ENCODE results near the gene FNIP2.
"Not testable (repeated sequence)": the region's sequence is repeated elsewhere in the genome, so short reads cannot be mapped to it uniquely, and the experiment has no call there.

The FNIP2 gene

DNA sequence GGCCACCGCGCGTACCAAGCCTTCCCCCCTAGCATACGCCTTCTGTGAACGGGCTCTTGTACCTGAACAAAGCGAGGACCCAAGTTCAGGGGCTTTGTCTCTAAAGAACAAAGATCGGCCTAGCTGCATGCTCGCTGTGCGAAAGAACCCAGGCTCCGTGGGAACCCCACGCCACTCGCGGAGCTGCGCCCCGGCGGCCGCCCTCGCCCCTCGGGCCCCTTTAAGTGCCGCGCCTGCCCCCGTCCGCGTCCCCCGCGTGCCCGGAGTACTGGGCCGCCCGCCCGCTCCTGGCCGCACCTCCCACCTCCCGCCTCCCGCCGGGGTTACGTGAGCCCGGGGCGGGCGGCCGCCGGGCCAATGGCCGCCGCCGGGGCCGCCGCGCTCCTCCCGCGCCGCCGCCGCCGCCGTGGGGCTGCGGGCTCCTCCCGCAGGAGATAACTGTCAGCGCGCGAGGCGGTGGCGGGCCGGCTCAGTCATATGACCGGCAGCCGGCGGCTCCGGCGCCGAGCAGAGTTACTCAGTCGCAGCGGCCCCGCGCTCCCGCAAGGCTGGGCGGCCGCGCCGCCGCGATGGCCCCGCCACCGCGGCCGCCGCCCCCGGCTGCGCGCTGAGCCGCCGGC, at the start of gene FNIP2:
FNIP2 (plus strand) TSS at position 472 of the 620 bp plus-strand sequence. CDS start 187 bp downstream, outside the sequence.
- DNase-seq: peak; percentile 92

DNA sequence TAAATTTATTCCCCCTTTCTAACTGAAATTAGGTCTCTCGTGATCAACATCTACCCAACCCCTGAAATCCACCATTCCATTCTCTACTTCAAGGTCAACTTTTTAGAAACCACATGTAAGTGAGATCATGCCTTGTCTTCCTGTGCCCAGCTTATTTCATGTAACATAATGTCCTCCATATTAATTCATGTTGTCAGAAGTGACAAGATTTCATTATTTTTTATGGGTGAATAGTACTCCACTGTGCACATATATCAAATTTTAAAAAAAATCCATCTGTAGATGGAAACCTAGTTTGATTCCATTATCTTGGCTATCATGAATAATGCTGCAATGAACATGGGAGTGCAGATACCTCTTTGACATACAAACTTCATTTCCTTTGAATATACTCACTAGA, 47.1 kb upstream of the FNIP2 start:
- no peak for DNase-seq

DNA sequence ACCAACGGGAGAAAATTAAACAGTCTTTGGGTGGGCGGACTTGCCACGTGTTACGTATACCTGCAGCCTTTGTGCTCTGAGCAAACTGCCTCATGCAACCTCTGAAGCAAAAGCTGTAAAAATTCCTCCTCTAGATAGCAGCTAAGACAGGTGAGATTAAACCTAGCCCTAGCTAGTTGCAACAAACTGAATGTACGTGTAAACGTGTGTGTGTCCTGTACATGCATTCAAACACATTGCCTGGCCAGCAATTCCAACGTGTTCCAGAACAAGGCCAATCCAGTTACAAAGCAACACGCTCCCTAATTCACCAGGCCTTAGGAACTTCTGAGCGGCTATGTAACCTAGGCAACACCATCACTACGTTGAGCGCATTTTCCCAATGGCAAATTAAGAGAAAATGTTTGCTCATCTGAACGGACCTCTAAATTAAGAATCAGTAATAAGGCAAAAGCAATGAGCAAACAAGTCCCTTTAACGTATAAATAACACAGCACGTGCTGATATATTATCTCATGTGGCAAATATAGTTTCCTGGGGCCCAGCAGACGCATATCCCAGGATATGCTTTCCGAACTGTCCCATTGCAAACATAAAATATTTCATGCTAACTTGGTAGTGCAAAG, 46.4 kb upstream of the FNIP2 start:
- peak; percentile 35 for DNase-seq

DNA sequence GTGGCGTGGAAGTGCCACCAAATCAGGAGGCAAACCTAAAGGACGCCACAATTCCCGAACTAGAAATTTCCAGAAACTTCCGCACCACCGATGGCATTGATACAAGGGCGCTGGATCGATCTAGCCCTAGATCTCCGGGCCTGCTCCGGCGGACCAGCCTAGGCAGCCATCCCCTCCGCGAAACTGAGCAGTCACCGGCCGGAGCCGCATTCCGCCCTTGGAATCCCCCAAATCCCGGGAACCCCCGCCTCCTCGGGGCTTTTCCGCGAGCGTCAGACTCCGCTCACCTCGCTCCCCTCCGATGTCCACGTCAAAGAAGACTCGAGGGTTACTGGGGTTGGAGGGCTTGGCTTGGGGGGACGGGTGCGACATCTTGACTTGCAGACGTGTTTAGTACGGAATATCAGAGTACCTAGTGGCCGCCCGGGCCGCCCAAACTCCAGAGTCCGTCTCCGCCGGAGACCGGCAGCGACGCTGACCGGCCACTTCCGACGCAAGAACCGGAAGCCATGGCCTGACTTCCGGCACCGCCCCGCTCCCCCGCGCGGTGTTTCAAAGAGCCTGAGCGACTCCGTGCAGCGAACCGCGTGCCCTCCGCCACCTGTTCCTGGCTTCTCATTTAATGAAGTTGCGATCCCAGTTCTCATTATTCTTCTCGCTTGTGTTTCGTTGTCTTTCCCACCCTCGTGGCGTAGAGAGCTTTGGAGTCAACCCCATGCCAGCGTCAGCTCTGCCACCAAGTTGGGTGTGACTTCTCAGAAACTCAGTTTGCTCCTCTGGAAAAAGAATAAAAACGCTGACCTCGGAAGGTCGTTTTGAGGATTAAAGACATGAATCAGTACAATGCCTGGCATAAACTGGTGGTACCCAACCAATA, 45.7 kb upstream of the FNIP2 start, which contains the start of gene PPID:
PPID (minus strand) TSS at position 480 of the 877 bp plus-strand sequence; CDS start at position 372, 108 bp downstream.
- DNase-seq: peak; percentile 81

DNA sequence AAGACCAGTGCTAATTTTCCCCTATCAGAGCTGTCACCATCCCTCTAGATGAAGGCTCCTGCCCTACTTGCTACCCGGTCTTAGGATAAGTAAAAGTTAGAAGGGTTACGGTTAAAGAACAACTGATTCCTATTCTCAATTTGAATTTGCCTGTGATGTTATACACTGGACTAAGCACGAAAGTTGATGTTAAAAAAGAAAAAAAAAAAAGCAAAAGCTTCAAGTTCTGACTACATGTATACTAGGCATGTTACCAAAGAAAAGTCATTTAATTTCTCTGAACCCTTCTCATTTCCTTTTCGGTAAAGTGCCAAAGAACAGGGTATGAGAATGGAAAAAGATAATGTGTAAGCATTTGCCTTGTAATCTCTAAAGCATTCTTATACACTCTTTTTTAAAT, 44.2 kb upstream of the FNIP2 start:
- DNase-seq: no peak

DNA sequence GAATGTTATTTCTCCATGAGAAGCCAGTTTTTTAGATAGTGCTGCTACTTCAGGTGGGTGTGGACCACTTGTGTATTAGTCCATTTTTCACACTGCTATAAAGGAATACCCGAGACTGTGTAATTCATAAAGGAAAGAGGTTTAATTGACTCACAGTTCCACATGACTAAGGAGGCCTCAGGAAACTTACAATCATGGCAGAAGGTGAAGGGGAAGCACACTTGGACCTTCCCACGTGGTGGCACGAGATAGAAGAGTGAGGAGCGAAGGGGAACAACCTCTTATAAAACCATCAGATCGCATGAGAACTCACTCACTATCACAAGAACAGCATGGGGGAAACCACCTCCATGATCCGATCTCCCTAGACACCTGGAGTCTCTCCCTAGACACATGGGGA, 42.2 kb upstream of the FNIP2 start:
- no peak for DNase-seq

DNA sequence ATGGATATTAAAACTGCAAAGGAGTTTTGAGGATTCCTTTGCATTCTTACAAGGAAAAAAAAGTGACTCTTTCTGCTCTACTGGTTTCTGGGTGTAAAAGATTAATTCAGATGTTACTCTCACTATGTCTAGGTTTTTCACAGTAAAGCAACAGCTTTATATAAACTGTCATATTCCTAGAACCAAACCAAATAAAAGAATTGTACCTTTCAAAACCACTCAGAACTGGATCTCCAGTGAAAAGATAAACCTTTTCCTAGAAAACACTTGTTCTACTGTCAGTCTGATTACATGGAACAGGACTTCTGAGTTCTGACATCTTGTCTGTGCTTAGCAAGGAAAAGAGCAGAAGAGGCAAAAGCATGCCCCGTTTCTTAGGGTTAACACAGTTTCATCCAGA, 40.6 kb upstream of the FNIP2 start:
- no peak for DNase-seq

DNA sequence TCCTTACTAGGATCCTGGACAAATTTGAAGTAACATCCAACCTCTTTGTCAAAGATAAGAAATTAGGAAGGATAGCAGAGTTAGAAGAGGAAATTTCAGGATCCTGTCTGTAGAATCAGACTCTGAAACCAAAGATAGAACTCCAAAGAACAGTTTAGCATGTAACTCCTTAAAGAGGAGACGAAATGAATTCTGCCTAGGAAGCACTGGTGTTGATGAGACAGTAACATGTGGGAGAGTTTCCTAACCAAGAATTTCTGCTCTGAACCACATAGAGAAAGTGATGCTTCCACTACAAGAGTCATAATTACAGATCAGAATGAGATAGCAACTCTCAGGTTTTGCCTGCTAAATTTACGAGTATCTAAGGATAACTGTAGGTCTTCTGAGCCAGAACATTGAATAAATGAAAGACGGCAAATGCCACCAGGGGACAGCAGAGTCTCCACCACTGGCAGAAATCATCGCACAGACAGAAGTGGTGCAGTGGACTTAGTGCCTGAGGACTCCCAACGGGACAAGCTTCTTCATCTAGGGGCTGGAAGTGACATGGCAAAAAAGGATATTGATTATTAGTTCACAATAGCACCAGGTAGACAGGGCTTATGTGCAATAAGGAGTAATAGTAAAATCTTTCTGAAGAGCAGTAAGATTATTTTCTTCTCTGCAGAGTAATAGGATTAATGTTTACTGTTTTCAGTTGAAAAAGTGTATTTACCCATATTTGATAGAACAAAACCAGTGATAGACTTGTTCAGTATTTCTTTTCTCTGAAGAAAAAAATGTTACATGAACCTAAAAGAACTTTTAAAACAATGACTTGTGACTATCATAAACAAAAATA, 38.9 kb upstream of the FNIP2 start:
- DNase-seq: peak; percentile 49

DNA sequence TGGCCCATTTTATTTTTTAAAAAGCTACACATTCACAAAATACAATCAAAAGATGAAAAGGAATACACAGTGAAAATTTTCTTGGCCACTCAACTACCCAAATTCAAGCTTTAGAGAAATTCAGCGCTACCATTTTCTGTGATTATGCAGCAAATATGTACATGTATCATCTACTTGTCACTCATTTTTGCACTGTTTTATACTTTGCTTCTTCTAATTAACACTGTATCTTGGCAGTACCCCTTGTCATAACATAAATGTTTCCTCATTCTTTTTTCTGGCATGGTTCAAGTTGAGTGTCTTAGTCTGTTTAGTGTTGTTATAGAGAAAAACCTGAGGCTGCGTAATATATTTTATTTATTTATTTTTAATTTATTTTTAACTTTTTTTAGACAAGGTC, 30.0 kb upstream of the FNIP2 start:
- DNase-seq: no peak

DNA sequence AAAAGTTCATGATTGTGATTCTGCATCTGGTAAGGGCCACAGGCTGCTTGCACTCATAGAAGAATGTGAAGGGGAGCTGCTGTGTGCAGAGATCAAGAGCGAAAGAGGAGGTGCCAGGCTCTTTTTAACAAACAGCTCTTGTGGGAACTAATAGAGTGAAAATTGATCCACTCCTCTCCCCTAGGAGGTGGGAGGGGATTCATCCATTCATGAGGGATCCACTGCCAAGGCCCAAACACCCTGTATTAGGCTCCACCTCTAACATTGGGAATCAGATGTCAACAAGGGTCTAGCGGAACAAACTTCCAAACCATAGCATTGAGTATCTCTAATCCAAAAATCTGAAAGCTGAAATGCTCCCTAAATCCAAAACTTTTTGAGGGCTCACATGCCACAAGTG, 29.2 kb upstream of the FNIP2 start:
- no peak for DNase-seq

DNA sequence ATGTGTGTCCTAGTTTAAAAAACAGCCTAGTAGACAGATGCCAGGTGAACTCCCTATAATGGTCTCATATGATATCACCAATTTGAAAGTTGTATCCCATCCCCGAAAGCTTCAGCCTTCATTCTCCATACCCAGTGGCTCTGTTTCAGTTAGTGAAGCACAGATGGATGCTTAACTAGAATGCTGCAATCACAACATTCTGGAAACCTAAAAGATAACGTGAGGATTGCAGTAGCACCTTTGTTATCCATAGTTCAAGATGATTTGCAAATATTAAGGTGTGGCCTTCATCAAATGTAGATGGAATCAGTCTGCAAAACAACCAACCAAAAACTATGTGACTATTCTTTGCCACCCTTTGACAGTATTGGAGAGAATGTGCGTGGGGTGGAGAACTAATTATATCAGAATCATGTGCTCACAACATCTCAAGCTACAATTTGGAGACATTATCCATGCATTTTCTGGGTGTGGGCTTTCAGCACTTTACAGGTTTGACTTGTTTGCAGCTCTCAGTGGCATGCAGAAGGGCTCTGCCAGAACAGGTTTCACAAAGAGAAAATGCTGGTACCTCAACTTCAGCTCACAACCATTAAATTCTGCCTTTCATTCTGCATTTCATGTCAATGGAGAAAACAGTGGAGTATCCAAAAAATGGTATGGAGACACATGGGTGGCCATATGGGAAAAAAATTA, 27.4 kb upstream of the FNIP2 start:
- no peak for DNase-seq

DNA sequence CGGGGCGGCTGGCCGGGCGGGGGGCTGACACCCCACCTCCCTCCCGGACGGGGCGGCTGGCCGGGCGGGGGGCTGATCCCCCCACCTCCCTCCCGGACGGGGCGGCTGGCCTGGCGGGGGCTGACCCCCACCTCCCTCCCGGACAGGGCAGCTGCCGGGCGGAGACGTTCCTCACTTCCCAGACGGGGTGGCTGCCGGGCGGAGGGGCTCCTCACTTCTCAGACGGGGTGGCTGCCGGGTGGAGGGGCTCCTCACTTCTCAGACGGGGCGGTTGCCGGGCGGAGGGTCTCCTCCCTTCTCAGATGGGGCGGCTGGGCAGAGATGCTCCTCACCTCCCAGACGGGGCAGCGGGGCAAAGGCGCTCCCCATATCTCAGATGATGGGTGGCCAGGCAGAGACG, 22.3 kb upstream of the FNIP2 start:
- DNase-seq: not testable (repeated sequence)

DNA sequence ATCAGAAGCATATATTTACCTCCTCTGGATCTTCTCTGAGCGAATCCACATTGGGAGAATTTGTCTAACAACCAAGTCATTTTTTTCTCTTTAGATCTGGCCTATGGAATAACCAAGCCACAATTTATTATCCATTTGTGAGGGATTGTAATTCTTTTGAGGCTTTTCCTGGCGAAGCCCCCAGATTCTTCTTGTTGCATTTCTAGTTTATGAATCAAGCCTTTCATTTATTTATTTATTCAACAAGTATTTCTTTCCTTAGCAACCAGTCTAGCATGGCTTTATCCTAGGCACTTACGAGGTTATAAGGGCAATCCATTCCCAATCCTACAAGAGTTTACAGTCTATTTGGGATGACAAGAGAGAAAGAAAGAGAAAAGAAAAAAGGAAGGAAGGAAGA, 18.4 kb upstream of the FNIP2 start:
- DNase-seq: no peak

DNA sequence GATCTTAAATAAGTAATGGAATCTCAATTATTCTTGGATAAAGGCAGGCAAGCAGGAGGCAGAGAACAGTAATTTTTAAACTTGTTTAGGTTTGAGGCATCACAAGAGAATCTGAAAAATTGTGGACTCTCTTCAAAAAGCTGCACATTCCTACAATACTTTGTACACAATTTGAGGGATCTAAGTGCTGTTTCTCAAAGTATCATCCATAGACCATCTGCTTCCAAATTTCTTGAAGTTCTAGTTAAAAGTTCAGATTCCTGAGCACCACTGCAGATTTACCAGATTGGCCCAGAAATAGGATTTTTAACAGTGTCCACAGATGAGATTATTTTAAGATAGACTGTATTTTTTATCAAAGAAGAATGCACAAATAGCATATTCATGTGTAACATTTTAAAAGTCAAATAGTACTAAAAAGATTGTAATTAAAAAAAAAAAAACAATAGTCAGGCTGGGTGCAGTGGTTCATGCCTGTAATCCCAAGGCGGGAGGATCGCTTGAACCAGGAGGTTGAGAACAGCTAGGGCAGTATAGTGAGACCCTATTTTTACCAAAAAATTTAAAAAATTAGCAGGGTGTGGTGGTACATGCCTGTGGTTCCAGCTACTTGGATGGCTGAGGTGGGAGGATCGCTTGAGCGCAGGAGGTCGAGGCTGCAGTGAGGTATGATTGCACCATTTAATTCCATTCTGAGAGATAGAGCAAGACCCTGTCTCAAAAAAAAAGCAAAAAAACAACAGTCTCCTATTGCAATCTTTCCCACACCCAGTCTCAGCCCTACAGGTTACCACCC, 14.2 kb upstream of the FNIP2 start:
- no peak for DNase-seq

DNA sequence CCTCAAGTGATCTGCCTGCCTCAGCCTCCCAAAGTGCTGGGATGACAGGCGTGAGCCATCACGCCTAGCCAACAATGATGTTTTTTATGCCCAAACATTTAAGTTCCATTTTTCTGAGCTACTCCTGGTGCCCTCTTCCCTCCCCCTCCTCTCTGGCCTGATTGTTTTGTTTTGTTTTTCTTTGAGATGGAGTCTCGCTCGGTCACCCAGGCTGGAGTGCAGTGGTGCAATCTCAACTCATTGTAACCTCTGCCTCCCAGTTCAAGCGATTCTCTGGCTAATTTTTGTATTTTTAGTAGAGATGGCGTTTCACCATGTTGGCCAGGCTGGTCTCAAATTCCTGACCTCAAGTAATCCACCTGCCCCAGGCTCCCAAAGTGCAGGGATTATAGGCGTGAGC, 13.0 kb upstream of the FNIP2 start:
- DNase-seq: not testable (repeated sequence)

DNA sequence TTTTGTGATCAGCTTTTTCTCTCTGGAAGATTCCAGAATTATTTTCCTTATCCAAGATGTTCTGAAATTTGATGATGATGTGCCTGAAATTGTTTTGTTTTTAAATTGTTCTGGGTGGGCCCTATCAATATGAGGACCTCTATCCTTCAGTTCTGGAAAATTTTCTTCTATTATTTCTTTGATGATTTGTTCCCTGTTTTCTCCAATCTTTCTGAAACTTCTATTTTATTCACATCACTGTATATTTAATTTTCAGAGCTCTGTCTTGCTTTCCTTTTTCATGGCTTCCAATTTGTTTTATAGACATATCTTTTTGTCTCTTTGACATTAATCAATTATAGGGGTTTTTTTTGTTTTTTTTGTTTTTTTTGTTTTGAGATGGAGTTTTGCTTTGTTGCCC, 12.2 kb upstream of the FNIP2 start:
- no peak for DNase-seq

DNA sequence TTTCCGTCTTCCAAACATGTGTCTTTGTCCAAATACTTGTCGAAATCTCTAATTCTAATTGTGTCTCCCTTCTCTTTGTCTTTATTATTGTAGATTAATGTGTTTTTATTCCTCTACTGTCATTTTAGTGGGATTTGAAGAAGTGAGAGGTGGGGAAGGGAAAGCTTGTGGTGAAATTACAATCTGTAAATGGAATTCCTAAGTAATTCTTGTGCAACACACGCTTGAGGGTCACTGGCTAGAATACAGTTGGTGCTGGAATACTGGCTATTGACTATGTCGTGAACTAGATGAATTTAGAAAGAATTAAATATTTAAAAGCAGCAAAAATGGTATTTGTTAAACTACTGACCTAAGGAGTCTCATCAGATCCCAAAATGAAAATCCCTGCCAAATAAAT, 10.7 kb upstream of the FNIP2 start:
- DNase-seq: no peak

DNA sequence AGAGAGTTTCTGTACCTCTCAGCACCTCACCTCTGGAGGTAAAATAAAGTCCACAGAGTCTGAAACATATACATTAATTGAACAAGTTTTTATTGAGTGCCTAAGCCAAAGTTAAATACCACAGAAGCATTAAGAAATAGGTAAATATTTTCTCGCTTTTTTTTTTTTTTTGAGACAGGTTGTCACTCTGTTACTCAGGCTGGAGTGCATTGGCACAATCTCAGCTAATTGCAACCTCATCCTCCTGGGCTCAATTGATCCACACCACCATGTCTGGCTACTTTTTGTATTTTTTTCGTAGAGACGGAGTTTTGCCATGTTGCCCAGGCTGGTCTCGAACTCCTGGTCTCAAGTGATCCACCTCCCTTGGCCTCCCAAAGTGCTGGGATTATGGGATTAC, 10.1 kb upstream of the FNIP2 start:
- DNase-seq: no peak

DNA sequence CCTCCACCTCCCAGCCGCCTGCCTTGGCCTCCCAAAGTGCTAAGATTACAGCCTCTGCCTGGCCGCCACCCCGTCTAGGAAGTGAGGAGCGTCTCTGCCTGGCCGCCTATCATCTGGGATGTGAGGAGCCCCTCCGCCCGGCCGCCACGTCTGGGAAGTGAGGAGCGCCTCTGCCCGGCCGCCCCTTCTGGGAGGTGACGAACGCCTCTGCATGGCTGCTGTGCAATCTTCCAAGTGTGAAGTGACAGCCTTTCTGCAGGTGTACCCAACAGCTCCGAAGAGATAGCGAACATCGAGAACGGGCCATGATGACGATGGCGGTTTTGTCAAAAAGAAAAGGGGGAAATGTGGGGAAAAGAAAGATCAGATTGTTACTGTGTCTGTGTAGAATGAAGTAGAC, 9.3 kb upstream of the FNIP2 start:
- DNase-seq: not testable (repeated sequence)

DNA sequence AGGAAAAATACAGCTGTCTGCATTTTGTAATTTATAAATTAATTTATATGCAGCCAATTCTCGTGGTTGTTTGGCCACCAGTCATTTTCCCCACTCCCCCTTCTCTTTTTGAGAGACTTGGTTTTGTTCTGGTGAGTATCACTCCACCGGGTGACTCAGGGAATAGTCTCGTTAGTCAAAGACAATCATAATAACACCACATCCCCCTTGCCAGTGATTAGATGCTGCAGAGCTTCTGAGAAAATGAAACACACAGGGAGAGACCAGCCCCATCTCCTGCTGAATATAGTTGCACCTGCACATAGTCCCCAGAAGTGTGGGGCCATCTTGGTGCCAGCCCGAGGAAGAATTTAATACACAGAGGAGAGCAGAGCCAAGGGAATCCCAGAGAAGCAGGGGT, 8.0 kb upstream of the FNIP2 start:
- no peak for DNase-seq

DNA sequence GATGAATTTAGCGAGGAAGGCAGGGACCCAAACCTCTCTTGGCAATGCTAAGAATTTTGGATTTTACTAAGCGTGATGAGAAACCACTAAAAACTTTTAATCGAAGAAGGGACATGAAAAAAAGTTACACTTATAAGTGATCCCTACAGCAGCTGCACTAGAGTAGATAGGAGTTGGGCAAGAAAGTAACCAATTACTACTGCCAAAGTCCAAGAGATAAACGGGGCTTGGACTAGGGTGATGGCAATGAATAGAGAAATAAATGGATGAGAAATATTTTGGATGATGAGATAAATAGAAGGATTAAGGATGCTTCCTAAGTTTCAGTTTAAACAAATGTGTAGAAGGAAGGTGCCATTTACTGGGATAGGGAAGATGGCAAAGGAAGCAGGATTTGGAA, 6.3 kb upstream of the FNIP2 start:
- DNase-seq: no peak

DNA sequence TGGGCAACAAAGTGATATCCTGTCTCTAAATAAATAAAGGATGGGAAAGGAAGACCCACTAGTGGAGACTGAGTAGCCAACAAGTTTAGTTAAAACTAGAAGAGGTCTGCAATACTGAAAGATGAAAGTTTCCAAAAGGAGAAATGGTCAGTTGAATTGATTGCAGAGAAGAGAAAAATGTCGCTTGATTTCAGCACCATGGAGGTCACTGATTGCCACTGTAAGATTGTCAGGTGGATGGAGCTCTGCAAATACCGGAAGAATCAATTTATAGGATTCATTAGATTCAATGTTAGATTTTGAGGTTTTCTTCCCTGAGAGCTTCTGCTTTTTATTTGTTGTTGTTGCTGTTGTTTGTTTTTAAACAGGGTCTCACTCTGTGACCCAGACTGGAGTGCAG, 5.4 kb upstream of the FNIP2 start:
- no peak for DNase-seq
